Heart left ventricle (tissue), 16 donors: ENCODE measurements around the gene CNDP2. TPM values are rescaled to one million over a fixed set of nuclear protein-coding genes. Genes with fewer than 3 reads are reported as not detected.

Source experiments
- ATAC-seq, 4 donors: fragments of 200-7000 bp; cut with Tn5 transposase; one replicate each; pipeline ENCODE4 v1.9.1; 2020 to 2022; ENCODE audit warnings: moderate library complexity in 4 of 4, mild to moderate bottlenecking in 3 of 4, moderate number of reproducible peaks in 1 of 4
- DNase-seq, 5 donors: peaks; one replicate each; pipeline ENCODE4 v3.0.0-alpha.2; 2020
- H3K27ac ChIP-seq, 12 donors: fragments of 200-600 bp; sonication (generic) in 4 of 12; one replicate each; pipeline versions ENCODE4 v1.5.0 to v1.8.0; 2016 to 2022; ENCODE audit warnings: mild to moderate bottlenecking in 2 of 12
- H3K27me3 ChIP-seq, 9 donors: fragments of 200-600 bp; sonication (generic) in 2 of 9; one replicate each; pipeline versions ENCODE4 v1.5.1 to v1.8.0; 2016 to 2022; ENCODE audit warnings: mild to moderate bottlenecking in 3 of 9
- H3K36me3 ChIP-seq, 9 donors: fragments of 200-600 bp; sonication (generic) in 2 of 9; one replicate each; pipeline versions ENCODE4 v1.5.0 to v1.8.0; 2018 to 2022; ENCODE audit warnings: mild to moderate bottlenecking in 2 of 9
- H3K4me1 ChIP-seq, 12 donors: fragments of 200-600 bp; sonication (generic) in 4 of 12; one replicate each; pipeline versions ENCODE4 v1.5.0 to v1.8.0; 2016 to 2022; ENCODE audit warnings: mild to moderate bottlenecking in 3 of 12
- H3K4me3 ChIP-seq, 12 donors: fragments of 200-600 bp; sonication (generic) in 4 of 12; one replicate each; pipeline versions ENCODE4 v1.5.0 to v1.8.0; 2017 to 2022; ENCODE audit warnings: mild to moderate bottlenecking in 9 of 12, moderate library complexity in 4 of 12
- H3K9me3 ChIP-seq, 12 donors: fragments of 200-600 bp; sonication (generic) in 4 of 12; one replicate each; pipeline versions ENCODE4 v1.5.0 to v1.8.0; 2016 to 2022; ENCODE audit warnings: mild to moderate bottlenecking in 1 of 12
- POLR2A ChIP-seq, 2 donors: fragments of 450-650 bp; IDR thresholded peaks; one replicate each; pipeline ENCODE4 v1.6.1; 2017; ENCODE audit warnings: antibody characterized with exemption in 2 of 2, mild to moderate bottlenecking in 2 of 2, moderate library complexity in 2 of 2
- WGBS, 4 donors: extraction: QIAGEN DNeasy Blood & Tissue Kit in 2 of 4; methylation state at CpG; one replicate each; pipeline versions ENCODE4 v1.1.5 to v1.1.7; 2013 to 2018; 5-methylcytosine and 5-hydroxymethylcytosine counted together
- intact Hi-C, 10 donors: fragments of 100-400 bp; cut with DNase I; formaldehyde crosslinking; loops; one replicate each; pipeline versions ENCODE4 v1.11.1 to v1.14.2; 2022
- long read RNA-seq, 3 donors: library from polyadenylated mRNA; unstranded; transcript quantifications; one replicate each; pipeline ENCODE4 v2.0.0, GENCODE V29; 2020 to 2021
- polyA plus RNA-seq, 2 donors: library from polyadenylated mRNA; stranded (reverse); fragments of 200-250 nt; gene quantifications; one replicate each; pipeline ENCODE4 v1.2.3, GENCODE V29; 2013
- total RNA-seq, 9 donors: library from RNA; depleted of rRNA in 2 of 9; stranded (reverse); fragments of >200 nt in 2 of 9; fragmentation: NEBNext Ultra II Directional in 3 of 9; extraction: Animal tissue kit (Norgen Biotek cat#: 25700) in 3 of 9; gene quantifications; one replicate each; pipeline versions ENCODE4 v1.1.0 to v1.2.4, GENCODE V29; 2016 to 2023
- TF ChIP-seq, protein P1 (sequence below), 12 donors: fragments of 200-600 bp; sonication (generic) in 4 of 12; IDR thresholded peaks; one replicate each; pipeline versions ENCODE4 v1.5.0 to v1.8.0; 2018 to 2022; ENCODE audit warnings: antibody characterized with exemption in 12 of 12, mild to moderate bottlenecking in 5 of 12
- donor health status: ischemic (EF 13 %, LVEDD 7.1; RV severe dilation, severe dysfunction).
- donor health status: healthy with polysubstance abuse.
- donor health status: DM: no; HTN: yes; CAD: no.
- donor health status: DM: no; HTN: no; CAD: no.
- donor health status: ischemic (EF 25% LVEDD 6.9; RV normal size, moderate dysfunction).
- donor health status: ischemic (EF 25% LVEDD 5.7; RV mildly dilated, moderate dysfunction).
- donor health status: healthy.
- donor health status: DM: yes; HTN: yes; CAD: no.
- donor health status: ischemic (EF 35%, LVEDD 5.7; RV mildly dilated, moderate dysfunction).
- donor health status: nonischemic (EF 11% LVEDD 7.7; RV severe dilation, severe dysfunction).
- donor health status: DM: yes; HTN: yes; CAD: no.
- donor health status: PGD.
- donor health status: ischemic (EF 29% LVEDD 5.4; RV normal size, mild dysfunction).
- donor health status: nonischemic (EF 23%, LVEDD 6.1; RV moderate dilation, normal function).

The CNDP2 gene
- total RNA-seq, result 100 to 1,000 TPM in 1 of 9 donors, 10 to 100 TPM in 8; 38.3 to 162 (median 76.3) TPM
- polyA plus RNA-seq, result 10 to 100 TPM; 50.1 to 90.4 TPM
- long read RNA-seq, donor 1, full-length matches to known transcripts, result 95 of 131 reads
- long read RNA-seq, donor 1, partial matches to known transcripts, result 25 of 131 reads
- long read RNA-seq, donor 1, other reads (novel, unspliced or antisense), result 11 of 131 reads
- long read RNA-seq, donor 2, full-length matches to known transcripts, result 323 of 401 reads
- long read RNA-seq, donor 2, partial matches to known transcripts, result 48 of 401 reads
- long read RNA-seq, donor 2, other reads (novel, unspliced or antisense), result 30 of 401 reads
- long read RNA-seq, donor 3, full-length matches to known transcripts, result 123 of 159 reads
- long read RNA-seq, donor 3, partial matches to known transcripts, result 22 of 159 reads
- long read RNA-seq, donor 3, other reads (novel, unspliced or antisense), result 14 of 159 reads

- H3K4me3 ChIP-seq, result peak within 1 kb of the TSS; percentile 64 to 99 (median 90)
- peaks cover 0 to 9% (median 3%) of the 10 kb centered on the region in 9 donors for H3K36me3 ChIP-seq
- TF ChIP-seq POLR2A (IDR thresholded peaks at IDR 0.05), result peak in 1 of 2 donors; percentile 81
- TF ChIP-seq, protein P1, sequence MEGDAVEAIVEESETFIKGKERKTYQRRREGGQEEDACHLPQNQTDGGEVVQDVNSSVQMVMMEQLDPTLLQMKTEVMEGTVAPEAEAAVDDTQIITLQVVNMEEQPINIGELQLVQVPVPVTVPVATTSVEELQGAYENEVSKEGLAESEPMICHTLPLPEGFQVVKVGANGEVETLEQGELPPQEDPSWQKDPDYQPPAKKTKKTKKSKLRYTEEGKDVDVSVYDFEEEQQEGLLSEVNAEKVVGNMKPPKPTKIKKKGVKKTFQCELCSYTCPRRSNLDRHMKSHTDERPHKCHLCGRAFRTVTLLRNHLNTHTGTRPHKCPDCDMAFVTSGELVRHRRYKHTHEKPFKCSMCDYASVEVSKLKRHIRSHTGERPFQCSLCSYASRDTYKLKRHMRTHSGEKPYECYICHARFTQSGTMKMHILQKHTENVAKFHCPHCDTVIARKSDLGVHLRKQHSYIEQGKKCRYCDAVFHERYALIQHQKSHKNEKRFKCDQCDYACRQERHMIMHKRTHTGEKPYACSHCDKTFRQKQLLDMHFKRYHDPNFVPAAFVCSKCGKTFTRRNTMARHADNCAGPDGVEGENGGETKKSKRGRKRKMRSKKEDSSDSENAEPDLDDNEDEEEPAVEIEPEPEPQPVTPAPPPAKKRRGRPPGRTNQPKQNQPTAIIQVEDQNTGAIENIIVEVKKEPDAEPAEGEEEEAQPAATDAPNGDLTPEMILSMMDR (IDR thresholded peaks at IDR 0.05), result no peak
- H3K9me3 ChIP-seq, result peaks cover 0 to 4% (median 0%) of the 10 kb centered on the region in 12 donors
- peak within 1 kb of the TSS; percentile 79 to 97 (median 94) for H3K27ac ChIP-seq
- ATAC-seq (peak; percentile 96 to 97 (median 96)), DNase-seq (peak; percentile 100)
- H3K27me3 ChIP-seq, result no peaks in the 10 kb centered on the region
- peaks cover 0 to 42% (median 25%) of the 10 kb centered on the region in 12 donors for H3K4me1 ChIP-seq
- intact Hi-C loops, result loop anchor here in 9 of 10 donors (1.0 to 10.0 kb wide), 7 partner anchors 51 to 2001 kb away; partner anchors contain the start of genes ZNF407 (in 4 of the 9) and ZNF516 (in 1 of the 9)
- 0 to 1% (median 1%) methylated on average over 54 to 71 of the region's 71 CpGs for WGBS, 4 donors
Observed at GRCh38 chr18:74495581-74496507, at the start of gene CNDP2. CNDP2 (plus strand) TSS chr18:74496363; CDS start chr18:74499974, 3,611 bp downstream.

DNA sequence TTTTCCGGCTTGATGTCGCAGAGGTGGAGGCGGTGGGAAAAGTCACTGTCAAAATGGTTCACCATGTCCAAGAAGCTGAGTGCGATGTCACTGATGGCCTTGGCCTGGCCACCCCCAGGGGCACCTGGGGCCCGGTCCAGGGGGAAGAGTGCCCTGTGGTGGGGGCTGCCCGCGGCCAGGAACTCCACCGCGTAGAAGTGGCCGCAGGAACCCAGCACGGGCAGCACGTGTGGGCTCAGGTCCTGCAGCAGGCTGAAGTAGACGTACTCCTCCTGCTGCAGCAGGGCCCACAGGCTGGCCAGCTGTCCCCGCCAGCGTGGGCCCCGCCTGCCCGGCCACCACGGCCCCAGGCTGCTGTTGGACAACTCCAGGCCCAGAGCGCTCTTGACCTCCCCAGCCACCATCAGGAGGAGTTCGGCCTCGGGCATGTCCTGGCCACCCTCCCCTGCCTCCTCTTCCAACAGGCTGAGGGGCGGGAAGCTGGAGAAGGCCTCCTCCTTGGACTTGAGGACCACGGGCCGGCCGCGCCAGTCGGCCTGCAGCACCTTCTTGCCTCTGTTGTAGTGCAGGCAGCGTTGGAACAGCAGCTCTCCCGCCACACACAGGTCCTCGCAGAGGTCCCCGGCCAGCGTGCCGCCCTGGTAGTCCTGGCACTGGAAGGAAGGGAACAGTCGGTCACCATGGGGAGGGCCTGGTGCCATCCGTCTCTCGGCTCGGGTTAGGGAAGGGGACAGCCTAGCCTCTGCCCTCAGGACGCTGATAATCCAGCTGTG, 49.3 kb upstream of the CNDP2 start:
- intact Hi-C loops, result no loop called here
- WGBS, 4 donors, result 95 to 99% (median 97%) methylated on average over 18 to 38 of the region's 38 CpGs
- peaks cover 0 to 27% (median 13%) of the 10 kb centered on the region in 12 donors for H3K4me1 ChIP-seq
- no peaks in the 10 kb centered on the region for H3K27me3 ChIP-seq
- no peak for DNase-seq
- TF ChIP-seq POLR2A (IDR thresholded peaks at IDR 0.05), result no peak
- TF ChIP-seq, protein P1 (IDR thresholded peaks at IDR 0.05), result no peak
- H3K9me3 ChIP-seq, result no peaks in the 10 kb centered on the region
- H3K27ac ChIP-seq, result no peak overlapping the region
- H3K4me3 ChIP-seq, result no peak overlapping the region
- ATAC-seq, result no peak
- H3K36me3 ChIP-seq, result peaks cover 0 to 8% (median 0%) of the 10 kb centered on the region in 9 donors

GRCh38 chr18:74447404-74448152, 48.6 kb upstream of the CNDP2 start:
- no peak overlapping the region for H3K27ac ChIP-seq
- no peaks in the 10 kb centered on the region for H3K27me3 ChIP-seq
- H3K36me3 ChIP-seq, result peaks cover 0 to 8% (median 0%) of the 10 kb centered on the region in 9 donors
- no peak for DNase-seq
- no peaks in the 10 kb centered on the region for H3K9me3 ChIP-seq
- intact Hi-C loops, result loop anchor here in 1 of 10 donors (2.0 kb wide), 1 partner anchor 19 kb away; no protein-coding TSS in a partner anchor
- no peak overlapping the region for H3K4me3 ChIP-seq
- TF ChIP-seq, protein P1 (IDR thresholded peaks at IDR 0.05), result no peak
- no peak for TF ChIP-seq POLR2A (IDR thresholded peaks at IDR 0.05)
- WGBS, 4 donors, result 89 to 93% (median 90%) methylated on average over 16 of the region's 16 CpGs
- peaks cover 0 to 30% (median 15%) of the 10 kb centered on the region in 12 donors for H3K4me1 ChIP-seq
- no peak for ATAC-seq
